Stimulated activated CD4-positive, alpha-beta T cell treated with anti-CD3 and anti-CD28 coated beads, Interleukin-4, amount 100 ng/mL, for 1 hour (primary cell): ENCODE measurements around the gene TMEM131.
"Not testable (repeated sequence)": the region's sequence is repeated elsewhere in the genome, so short reads cannot be mapped to it uniquely, and the experiment has no call there.

ENCODE experiments used
- DNase-seq: peaks from one replicate; pipeline ENCODE4 v3.0.0-alpha.2; 2020

TMEM131 gene

DNA sequence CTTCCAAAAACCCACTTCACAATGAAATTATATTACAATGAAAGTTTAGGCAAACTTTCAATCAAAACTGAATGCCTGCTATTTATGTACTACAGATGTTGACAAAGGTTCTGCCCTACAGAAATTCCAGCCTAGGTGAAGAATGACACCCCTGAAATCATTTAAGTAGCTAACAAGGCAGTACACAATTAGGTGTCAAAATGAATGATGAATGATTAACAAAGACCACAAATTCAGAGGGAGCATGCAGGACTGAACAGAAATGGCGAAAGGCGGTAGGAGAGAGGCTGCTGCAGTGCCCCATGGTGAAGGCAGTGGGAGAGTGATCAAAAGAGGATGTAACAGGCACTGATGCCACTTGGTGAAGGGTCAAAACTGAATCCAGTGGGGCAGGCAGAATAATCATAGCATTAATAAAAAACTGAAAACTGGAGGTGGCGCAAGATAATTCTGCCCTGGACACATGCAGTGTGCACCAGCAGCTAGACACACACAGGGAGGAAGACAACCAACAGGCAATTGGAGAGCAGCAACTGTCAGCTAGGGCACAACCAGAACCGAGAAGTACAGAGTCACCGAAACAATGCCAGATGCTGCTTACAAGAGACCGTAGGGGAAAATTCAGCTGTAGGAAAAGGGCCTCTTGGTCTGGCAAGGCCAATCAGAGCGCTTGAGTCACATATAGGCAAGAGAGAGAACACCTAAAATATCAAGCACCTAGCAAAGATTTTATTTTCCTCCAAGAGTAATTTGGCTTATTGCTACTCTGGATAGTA, 4.5 kb downstream of the TMEM131 start:
- no peak for DNase-seq

DNA sequence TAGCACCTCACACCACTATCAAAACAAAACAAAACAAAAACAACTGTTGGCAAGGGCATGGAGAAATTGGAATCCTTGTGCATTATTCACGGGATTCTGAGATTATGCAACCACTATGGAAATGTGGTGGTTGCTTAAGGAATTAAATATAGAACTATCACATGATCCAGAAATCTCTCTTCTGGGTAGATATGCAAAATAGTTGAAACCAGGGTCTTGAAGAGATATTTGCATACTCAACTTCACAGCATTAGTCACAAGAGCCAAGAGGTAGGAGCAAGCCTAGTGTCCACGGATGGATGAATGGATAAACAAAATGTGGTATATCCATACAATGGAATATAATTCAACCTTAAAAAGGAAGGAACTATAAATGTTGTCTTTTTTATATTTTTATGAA, 7.0 kb downstream of the TMEM131 start:
- DNase-seq = no peak

DNA sequence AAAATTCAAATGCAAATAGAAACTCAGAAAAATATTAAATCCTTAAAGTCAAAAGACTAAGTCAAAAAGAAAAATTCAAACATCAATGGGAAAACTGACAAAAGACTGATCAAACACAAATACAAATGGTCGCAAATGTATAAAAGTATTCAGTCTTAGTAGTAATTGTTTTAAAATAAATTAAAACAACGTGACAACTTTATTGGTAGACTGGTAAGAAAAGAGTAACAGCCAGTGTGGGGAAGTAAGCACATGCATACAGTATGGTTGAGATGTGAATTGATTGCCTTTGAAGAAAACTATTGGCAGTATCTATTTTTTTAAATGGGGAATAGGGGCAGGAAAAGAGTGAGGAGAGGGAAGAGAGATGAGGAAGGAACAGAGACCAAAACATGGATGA, 9.8 kb downstream of the TMEM131 start:
- no peak for DNase-seq

DNA sequence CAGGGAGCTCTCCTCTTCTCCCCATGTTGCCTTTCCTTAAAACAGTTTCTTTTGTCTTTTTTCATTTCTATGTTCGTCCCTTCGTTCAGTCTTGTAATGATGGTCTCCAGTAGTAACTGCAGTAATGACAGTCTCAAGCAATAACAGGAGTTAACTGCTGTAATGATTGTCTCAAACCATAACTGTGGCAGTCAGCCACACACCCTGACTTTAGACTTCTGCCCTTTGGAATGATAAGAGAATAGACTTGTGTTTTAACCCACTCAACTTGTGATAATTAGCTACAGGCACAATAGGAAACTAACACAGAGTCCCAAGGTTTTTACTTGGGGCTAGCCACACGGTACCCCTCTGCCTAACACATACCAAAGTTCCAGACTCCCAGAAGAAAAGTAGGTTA, 12.1 kb downstream of the TMEM131 start:
- DNase-seq = no peak

DNA sequence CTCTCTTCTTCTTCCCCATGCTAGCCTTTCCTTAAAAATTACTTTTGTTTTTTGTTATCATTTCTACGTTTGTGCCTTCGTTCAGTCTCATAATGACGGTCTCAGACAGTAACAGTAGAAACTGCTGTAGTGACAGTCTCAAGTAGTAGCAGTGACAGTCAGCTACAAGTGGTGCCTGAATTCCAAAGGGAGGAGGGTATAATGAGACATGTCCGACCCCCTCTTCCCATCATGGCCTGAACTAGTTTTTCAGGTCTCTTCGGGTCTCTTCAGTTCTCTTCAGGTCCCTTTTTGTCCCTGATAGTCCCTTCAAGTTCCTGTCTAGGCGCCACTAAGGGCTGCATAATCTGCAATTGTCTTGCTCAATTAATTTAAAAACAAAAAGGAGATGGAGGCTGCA, 12.6 kb downstream of the TMEM131 start:
- no peak for DNase-seq

DNA sequence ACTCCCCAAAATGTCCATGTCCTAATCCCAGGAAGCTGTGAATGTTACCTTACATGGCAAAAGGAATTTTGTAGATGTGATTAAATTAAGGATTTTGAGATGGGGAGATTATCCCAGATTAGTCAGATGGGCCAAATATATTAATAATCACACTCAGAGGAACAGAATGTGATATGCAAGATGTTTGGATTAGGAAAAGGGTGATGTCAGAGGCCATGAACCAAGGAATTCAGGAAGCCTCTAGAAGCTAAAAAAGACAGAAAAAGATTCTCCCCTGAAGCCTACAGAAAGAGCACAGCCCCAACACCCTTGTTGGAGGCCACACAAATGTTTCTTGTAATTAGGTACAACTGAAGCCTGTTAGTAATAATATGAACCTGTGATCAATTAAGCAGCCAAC, 13.1 kb downstream of the TMEM131 start:
- no peak for DNase-seq

DNA sequence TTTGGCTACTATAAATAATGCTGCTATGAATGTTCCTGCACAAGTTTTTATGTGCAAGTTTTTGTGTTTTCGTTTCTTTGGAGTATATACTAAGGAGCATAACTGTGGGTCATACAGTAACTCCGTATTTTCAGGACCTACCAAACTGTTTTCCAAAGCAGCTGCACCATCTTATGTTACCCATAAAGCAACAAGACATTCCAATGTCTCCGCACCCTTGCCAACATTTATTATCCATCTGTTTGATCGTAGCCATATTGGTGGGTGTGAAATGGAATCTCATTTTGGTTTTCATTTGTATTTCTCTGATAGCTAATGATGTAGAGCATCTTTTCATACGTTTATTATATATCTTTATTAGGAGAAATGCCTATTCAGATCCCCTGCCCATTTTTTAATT, 13.8 kb downstream of the TMEM131 start:
- no peak for DNase-seq

DNA sequence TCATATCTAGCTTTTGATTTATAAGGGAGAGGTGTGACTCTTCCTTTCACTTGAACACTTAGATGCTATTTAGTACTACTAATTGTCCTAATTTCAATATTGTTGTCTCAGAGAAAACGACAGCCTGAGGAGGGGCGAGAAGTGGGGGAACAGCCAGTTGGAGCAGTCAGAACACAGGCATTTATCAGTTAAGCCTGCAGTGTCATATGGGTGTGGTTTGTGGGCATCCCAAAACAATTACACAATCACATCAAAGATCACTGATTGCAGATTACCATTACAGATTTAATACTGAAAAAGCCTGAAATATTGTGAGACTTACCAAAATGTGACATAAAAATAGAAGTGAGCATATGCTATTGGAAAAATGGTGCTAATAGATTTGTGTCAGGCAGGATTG, 15.8 kb downstream of the TMEM131 start:
- no peak for DNase-seq

DNA sequence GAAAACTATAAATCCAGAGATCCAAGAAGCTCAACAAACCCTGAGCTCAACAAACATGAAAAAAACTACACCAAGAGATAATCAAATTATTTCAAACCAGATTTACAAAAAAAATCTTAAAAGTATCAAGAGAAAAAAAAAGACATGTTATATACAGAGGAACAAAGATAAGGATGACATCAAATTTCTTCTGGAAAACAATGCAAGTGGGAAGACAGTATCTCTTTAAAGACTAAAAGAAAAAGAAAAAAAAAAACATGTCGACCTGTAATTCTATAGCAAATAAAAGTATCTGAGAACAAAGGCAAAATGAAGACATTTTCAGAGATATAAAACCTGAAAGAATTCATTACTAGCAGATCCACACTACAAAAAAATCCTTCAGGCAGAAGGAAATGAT, 21.3 kb downstream of the TMEM131 start:
- DNase-seq = no peak

DNA sequence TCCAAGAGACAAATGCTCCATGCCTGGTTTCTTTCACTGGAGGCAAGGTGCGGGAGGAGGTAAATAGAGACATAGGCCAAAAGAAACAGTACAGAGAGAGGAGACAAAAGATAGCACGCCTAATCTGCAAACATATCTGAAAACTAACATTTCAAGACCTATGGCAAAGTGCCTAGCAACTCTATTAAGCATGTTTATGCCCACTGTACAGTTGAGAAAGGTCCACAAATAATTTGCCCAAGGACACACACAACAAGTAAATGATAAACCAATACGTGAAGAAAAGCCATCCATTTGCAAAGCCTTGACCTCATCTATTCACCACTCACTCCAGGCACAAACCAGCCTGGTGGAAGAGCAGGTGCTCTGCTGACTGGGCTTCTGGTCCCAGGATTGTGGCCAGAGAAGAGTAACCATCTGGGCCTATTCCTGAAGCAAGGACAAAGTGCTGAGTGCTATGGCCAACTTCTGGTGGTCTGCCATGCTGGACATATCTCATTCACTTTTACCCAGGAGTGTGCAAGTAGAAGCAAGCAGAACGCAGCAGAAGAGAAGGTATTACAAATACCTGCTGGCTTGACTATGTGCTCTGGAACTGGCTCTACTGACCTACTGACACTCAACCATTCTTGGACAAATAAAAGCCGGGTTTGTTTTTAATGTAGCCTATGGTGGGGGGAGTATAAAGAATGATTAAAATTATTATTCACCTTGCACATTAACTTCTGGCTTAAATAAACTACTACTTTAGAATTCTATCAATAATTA, 25.3 kb downstream of the TMEM131 start:
- DNase-seq = no peak

DNA sequence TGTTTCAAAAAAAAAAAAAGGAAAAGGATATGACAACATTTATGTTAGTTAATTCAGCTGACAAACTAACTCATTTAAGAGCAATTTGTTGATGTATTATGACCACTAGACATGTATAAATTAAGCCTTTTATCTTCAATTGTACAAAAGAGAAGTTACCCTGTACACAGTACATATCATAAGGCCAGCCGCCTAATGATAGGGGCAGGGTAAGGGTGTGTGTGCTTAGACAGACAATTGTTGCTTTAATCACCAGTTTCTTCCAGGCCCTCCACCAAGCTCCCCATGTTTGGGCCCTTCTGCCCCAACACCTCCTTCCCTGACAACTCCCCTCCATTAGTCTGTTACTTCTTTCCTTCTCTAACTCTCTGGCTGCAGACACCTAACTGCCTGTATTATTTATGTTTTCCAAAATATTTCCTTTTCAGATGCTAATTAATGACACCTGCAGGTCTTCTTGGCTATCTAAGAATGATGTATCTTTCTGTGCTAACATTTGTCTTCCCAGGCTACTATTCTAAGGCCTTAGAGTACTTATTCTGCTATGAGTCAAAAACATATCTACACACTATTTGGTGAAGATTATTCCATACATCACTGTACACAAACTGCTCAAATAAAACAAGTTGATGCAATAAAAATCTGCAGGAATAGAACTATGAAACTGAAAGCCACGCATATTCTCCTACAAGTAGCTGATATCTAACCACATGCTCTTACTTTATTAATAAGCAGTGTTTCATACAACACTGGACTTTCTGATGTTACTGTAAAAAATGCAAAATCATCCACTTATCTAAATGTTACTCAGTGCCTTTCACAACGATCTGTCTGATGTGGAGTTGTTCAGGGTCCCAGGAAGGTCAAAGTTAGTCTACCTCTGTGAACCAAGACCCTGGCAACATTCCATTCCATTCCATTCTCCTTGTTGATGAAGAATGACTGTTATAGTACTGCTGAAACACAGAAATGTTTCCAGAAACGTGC, 26.4 kb downstream of the TMEM131 start:
- no peak for DNase-seq

DNA sequence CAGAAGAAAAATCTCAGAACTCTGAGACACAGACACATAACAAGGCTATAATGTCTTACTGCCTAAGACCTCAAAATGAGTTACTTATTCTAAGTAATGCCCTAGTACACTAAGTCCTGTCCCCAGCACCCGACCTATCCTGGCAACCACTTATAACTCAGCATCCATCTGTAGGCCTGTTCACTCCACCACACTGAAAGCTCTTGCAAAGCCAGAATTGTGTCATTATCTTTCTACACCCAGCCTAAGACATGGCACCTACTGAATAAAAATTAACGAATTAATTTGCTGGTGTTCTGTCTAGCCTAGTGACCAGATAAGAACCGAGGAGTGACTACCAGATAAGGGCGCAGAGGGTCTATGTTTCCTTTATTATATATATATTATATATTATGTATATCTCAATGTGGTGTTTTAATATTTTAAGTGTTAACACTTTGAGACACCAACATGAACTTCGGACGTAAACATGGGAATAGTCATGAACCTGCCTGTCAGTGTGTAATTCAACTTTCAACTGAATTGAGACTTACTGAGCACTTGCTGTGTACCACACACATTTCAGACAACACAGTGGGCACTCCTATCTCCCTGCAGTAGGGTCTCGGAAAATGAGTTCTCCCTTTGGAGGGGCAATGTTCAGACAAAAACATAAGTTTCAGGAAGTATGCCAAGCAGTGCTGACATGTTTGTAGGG, 27.7 kb downstream of the TMEM131 start:
- DNase-seq = no peak

DNA sequence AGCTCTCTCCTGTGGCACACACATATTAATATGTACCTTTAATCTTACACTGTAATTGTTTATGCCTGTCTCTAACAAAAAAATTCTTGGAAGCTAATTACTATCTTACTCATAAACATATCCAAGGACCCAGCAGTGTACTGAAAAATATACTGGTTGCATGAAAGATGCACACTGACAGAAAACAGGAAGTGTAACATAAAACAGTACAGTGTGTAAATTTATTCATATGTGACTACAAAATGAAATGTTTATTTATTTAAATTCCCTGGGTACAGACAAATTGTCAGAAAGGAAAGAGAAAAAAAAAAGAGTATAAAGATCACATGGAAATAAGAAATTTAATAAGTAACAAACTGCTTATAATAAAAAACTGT, 28.5 kb downstream of the TMEM131 start:
- no peak for DNase-seq

DNA sequence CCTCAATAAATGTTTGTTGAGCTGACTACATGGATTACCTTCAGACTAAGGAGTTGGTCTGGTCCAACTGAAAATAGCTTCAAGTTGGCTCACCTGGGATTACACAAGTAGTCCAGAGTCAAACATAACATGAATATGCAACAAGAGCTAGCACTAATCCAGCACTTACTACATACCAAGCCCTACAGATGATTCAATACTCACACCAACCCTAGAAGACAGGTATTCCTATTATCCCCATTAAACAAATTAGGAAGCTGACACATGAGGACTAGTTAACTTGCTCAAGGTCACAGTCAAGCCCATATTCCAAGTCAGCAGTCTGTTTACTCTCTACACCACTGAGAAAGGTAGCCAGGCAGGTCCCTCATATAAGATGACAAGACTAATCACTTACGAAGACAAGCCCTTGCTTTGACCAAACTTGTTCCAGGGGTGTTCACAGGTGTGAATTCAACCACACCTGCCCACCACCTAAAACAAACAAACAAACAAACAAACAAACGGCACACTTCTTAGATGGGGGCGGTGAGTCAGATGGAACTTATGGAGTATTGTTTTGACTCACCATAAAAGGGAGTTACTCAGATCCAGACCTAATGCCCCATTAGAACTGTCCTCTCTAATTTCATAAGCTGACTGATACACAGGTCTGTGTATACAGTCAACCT, 29.1 kb downstream of the TMEM131 start:
- no peak for DNase-seq

DNA sequence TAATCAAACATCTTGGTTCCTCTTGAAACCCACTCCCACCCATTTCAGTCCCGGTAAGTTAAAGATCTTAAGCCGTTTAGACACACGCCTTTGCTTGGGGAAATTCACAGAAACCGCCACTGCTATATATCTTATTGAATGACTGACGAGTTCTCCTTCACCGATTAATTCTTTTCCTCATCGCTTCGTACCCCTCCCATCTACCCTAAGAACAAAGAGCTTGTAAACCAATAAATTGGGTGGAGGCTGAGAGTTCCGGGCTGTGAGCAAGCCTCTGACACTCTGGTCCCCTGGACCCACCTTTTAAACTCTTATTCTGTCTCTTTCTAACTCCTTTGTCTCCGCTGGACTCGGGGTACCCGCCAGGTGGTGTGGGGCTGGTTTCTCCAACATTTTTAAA, 30.6 kb downstream of the TMEM131 start:
- no peak for DNase-seq

DNA sequence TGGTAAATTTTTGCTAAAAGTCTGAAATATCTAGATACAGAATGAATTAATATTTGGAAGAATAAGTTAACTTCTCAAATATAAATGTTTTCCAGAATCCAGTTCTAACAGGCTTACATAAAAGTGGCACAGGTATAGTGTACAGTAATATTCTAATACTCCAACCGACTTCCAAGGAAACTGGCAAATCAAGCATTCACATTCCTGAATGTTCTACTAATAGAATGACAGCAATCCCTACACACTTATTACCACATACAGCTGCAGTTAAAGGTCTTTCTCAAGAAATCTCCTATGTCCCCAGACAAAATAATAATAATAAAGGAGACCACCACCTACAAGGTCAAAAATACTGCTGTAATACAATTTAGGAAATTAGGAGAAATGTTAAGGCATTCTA, 31.9 kb downstream of the TMEM131 start:
- no peak for DNase-seq

DNA sequence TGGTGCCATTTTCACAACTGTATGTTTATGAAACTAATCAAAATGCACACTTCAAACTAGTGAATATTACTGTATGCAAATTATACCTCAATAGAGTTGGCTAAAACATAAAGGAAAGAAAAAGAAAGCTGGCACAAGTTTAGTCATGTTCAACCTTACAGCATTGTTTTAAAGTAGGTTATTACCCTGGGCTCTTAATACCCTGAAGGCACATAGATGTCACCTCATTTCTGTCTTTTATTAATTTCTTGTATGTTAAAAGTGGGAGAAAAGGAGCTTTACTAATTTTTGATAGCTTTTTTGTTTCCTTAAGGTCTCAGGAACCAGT, 32.7 kb downstream of the TMEM131 start:
- no peak for DNase-seq

DNA sequence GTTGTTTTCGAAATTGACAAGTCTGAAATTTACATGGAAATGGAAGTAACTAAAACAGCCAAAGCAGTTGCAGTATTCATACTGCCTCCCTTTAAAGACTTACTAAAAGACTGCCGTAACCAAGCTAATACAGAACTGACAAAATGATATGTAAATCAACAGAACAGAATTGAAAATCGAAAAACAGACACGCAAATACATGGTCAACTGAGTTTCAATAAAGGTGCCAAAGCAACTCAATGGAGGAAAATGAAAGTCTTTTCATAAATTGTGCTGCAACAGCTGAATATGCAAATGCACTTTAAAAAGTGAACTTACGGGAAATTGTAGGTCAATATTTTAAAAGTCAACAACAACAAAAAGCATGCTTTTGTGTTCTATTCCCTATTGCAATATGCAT, 34.2 kb downstream of the TMEM131 start:
- DNase-seq = no peak

DNA sequence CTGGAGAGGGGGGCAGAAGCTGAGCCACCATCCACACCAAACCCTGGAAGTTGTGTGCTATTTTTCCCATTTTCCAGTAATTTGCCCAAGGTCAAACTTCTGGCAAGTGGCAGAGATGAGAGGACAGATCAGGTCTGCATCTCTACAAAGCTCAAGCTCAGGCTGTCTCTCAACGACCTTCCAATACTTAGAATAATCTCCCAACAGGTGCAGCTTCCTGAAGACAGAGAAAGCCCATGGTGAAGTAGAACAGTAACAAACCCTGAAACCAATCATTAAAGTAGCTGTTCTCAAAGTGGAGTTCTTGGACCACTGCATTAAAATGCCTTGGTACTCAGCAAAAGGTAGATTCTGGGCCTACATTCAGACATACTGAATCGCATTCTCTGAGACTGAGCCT, 37.6 kb downstream of the TMEM131 start:
- DNase-seq = no peak

DNA sequence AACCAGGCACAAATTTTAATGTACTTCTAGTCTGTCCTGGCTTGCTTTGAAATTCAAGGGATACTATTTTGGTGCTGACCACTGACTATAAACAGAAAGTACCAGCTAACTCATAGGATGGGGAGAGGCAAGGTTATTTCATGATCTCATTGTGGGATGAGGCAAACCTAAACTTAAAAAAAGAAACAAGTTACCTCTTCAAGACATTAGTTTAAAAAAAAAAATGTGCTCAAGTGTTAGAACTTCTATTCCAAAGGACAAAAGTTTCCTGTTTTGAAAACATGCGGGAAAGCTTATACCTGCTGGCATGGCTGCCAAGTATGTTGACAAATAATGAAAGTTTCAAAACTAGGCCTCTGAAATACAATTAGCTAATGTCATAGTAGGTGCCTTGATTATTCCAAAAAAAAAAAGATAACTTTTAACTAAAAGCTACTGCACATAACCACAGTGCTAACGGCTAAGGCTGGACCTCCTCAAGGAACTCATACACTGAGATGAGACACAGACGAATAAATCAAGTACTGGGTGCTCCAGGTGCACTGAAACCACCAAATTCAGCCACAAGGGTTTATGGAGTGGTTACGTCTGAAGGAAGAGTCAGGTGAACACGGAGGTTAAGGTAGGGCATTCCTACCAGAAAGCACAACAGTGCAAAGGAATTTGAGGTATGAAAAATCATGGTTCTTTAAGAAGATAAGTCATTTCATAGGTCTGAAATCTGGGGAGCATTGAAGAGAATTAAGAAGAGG, 38.1 kb downstream of the TMEM131 start:
- no peak for DNase-seq

DNA sequence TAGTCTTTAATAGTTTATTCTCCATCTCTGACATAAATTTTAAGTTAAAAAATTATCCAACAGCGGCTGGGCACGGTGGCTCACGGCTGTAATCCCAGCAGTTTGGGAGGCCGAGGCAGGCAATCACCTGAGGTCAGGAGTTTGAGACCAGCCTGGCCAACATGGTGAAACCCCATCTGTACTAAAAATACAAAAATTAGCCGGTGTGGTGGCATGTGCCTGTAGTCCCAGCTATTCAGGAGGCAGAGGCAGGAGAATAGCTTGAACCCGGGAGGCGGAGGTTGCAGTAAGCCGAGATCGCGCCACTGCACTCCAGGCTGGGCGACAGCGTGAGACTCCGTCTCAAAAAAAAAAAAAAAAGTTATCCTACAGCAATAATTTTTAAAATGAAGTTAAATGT, 39.0 kb downstream of the TMEM131 start:
- not testable (repeated sequence) for DNase-seq

DNA sequence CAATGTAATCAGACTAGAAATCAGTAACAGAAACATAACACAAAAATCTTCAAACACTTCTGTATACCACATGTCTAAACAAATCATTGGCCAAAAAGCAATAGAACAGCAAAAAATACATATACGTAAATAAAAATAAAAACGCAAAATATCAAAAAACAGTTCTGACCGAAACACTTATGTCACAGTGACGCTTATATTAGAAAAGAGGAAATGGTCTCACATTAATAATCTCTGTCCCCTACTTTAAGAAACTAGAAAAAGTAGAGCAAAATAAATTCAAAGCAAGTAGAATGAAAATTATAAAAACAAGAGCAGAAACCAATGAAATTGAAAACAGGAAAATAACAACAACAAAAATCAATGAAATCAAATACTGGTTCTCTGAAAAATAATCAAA, 41.9 kb downstream of the TMEM131 start:
- no peak for DNase-seq
